HG02610 (cell line): ENCODE data around the gene FANCC.

ENCODE experiments used
- ATAC-seq: cut with Tn5 transposase; IDR thresholded peaks from one replicate; pipeline ENCODE4 v1.9.1; 2021; ENCODE audit warnings: mild to moderate bottlenecking, moderate library complexity; ENCODE audit not compliant: unreplicated experiment

Gene FANCC

DNA sequence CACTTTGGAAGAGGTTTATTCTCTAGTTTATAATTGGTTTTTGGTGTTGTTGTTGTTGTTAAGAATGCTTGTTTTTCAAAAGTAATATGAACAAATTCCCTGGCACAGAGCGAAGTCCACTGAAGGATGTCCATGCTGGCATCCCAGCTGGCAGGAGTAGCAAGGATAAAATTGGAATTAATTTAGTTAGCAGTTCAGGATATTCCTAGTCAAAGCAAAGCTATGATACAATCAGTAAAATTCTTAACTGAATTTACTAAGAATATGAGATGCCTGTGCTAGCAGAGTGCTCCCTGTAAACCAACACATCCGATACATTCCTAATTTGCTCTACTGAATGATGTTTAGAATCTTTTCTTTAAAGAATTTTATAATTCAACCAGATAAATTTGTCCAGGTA, 161.4 kb downstream of the FANCC start:
- ATAC-seq: no peak

DNA sequence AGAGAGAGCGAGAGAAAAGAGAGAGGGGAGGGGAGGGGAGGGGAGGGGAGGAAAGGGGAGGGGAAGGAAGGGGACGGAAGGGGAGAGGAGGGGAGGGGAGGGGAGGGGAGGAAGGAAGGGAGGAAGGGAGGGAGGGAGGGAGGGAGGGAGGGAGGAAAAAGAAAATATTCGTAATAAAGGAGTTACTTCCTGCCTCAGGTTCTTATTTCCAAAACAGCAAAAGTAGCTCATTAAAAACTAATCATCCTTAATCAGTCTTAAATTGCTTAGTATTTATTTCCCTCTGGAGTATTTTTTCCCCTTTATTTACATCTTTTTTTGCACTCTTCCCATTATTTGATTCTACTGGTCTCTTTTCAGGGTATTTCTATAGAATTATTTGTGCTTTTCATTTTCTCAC, 162.3 kb downstream of the FANCC start:
- no peak for ATAC-seq

DNA sequence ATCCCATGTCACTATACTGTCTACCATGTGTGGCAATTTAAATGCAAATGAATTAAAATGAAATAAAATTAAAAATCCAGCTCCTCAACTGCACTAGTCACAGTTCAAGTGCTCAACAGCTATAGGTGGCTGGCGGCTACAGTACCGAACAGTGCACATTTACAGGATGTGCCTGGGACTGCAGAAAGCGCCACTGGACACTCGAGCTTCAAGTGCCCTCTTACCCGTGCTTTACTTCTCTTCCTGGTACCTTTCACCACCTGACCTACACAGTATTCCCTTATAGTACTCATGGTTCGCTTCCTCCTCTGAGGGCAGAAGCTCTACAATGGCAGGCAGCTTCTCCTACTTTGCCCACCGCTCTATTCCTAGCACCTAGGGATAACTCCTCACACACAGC, 166.6 kb downstream of the FANCC start:
- ATAC-seq: no peak

DNA sequence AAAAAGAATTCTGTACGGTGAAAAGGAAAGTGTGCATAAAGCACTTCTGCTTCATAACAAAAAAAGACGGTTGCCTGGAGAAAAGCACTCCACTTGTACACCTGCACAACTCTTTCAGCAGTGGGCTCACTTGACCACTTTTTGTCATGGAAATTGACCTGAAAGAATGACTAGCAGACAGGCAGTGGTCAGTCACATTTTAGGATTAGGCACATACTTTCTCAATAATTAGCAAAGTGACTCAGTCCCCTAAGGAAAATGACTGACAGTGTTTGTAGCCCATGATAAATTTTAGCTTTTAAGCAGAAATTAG, 169.3 kb downstream of the FANCC start:
- ATAC-seq: no peak

DNA sequence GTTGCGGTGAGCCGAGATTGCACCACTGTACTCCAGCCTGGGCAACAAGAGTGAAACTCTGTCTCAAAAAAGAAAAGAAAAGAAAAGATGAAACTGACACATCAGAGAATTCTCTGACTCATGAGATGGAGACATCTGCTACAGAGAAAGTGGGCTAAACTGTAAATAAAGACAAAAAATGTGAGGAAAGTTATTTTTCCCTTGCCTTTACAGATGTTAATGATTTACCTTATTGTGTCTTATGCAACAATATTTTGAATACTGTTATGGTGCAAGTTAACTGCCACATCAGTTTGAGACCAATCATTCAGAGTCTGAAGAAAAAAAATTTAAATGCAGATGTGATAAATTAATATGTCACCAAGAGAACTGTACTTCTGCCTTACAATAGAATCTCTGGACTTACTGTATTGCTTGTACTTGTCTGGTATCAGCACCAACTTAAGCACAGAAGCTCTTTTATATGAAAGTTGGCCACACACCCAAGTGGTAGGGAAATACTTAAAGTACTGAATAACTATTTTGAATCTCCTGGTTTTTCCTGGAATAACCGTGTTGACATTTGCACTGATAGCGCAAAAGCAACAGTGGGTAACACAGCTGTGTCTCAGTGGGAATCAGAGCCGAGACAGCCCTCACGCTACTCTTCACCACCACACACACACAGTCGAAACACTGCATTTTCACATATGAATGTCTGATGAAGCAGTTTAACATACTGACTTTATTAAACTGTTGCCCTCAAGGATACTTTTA, 169.9 kb downstream of the FANCC start:
- ATAC-seq: no peak

DNA sequence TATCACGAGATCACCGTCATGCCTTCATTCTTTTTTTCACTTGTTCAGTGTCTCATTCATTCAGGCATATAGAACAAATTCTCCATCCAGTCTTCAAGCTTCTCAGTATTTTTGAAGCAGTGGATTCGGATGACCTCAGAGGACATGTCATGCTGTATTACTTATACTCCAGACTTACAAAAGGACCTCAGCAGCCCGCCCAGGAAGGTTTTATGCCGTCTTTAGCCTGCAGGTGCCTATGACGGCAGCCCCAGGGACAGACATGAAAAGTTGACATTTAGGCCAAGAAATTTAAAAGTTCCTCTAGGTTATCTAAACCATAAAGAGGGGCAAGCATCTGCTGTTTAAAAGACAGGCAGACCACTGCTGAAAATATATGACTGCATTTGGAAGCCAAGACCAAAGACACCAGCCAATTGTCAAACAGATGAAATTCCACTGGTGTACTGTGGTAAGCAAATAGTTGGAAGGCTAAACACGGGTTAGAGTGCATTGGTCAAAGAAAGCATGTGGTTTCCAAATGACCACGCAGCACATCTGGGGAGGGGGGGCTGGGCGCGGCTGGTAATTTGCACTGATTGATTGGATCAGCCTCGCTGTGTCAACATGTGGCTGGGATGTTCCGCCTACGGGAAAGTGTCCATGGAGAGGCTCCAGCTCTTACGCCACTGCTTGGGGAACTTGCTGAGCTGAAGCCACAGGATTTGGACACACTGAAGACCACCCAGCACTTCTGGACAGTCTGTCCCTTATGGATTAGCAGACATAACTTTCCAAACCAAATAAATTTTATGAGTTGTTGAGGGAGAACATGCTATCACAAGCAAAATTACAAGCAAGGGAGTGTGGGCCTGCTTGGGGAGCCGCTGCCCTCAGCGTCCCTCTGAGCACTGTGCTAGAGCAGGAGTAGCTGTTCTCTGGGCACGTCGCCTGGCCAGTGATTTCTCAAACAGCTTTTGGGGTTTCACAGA, 173.6 kb downstream of the FANCC start:
- ATAC-seq: no peak

DNA sequence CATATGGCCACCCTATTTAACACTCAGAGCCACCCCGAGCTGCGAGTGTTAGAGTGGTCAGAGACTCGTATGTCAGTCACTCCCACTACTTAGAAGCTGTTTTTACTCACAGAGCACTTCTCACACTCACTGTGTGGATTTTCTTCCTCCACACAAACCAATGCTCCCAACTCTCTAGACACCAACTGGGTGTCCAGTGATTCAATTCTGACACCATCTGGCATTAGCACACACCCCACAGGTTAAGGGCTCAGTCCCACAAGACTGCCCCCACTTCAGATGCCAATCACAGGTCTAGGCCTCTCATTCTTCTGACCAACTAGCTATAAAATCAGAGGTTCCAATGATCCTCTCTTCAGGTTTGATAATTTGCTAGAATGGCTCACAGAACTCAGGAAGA, 174.8 kb downstream of the FANCC start:
- ATAC-seq: no peak

DNA sequence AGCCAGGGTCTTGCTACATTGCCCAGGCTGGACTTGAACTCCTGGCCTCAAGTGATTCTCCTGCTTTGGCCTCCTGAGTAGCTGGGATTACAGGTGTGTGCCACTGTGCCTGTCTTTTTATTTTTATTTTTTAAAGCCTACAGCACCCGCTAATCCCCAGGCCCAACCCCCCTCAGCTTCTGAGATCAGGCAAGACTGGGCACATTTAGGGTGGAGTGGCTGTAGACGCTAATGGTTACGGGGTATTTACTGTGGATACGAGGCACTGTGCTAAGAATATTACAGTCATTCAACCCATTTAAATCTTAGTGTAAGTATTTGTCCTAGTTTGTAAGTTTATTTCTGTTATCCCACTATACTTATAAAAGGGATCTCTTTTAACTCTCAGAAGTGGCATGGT, 175.2 kb downstream of the FANCC start:
- no peak for ATAC-seq

DNA sequence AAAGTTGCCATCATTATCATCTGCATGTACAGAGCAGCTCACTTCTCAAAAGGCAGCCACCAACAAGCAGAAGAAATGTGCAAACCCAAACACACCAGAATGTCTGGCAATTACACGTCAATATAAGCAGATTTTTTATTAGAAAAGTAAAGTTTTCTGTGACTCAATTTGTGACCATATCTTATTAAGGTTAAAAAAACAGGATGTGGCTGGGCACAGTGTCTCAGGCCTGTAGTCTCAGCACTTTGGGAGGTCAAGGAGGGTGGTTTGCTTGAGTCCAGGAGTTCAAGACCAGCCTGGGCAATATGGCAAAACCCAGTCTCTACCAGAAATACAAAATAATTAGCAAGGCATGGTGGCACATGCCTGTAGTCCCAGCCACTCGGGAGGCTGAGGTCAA, 176.7 kb downstream of the FANCC start:
- ATAC-seq: no peak

DNA sequence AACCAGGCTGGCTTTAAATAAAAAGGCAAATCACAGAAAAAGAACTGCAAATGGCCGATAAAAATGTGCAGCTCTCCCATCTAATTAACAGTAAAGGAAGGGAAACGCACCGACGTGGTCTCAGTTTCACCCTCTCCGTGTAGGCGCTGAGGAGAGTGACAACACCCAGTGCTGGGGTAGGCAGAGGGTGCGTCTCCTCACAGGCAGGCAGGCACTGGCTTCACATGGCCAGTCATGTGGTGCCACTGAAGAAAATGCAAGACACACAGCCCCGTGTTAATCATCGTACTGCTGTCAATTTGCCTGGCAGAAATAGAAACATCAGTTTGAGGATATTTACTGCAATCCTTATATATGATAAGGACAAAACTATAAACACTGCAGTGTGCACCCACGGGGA, 178.4 kb downstream of the FANCC start:
- no peak for ATAC-seq

DNA sequence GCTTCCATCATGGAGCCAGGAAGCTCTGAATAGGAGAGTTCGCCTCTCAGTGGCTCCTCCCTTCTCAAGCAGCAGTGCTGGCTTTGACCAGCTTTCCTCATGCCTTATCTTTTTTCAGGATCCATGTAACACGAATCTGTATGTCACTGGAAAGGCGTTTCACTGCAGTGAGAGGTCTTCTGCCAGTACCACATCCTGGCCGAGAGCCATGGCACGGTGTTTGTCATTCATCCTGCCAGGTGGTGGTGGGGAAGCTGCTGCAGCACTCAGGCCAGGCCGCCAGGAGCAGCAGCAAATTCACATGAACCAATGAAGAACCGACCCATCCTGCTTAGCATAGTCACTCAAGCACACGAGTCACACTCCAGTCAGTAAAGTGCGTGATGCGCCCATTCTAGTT, 179.0 kb downstream of the FANCC start:
- ATAC-seq: no peak

DNA sequence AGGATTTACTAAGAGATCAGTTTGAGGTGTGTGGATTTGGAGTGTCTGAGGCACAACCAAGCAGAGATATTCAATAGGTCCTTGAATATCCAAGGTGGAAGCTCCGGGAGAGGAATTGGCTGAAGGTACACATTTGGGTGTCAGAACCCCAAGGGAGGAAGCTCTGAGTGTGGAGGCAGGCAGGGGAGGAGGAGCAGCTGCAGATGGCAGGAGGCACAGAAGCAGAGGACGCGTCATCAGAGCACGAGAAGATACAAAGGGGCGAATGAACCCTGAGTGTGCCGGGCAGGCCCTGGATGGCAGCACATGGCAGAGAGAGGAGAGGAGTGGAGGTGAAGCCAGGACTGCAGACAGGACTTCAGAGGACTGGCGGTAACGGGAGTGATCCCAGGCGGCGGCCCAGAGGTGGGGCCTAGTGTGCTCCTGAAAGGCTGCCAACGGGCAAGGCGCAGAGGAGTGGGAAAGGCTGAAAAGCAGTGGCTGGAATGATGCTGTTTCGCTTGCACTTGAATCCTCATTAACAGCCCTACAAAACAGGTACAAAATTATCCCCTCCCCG, 179.8 kb downstream of the FANCC start:
- ATAC-seq: no peak

DNA sequence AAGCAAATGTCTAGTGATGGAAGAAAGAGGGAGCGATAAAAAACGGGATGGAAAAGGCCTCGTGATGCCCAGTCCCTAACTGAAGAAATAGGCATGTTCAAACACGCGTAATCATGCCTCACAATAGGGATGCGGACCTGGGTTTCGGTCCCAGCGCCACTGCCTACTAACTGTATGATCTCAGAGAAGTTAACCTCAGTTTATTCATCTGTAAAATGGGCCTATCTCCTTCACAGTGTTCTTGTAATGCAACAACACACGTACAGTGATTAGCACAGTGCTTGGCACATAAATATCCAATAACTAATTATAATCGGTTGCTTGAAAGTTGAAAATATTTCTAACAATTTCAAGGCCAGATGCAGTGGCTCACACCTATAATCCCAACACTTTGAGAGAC, 181.8 kb downstream of the FANCC start:
- no peak for ATAC-seq

DNA sequence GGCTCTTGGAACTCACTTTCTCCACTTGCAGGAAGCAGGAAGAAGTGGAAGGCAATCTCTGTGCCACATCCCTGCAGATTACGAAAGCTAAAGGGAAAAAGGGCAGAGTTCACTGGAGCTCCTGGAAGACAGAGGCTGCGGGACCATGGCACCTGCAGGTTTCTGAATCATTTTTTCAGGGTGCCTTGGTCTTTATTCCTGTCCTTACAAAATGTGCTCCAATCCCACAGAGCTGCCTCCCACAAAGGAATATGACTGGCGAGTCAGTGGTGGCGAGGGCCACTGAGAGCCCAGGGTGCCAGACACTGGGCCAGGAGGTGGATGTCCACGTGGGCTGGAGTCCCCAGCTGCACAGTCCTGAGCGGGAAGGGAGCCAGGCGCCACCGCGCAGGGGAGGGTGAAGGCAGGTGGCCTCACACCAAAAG, 183.0 kb downstream of the FANCC start:
- no peak for ATAC-seq

DNA sequence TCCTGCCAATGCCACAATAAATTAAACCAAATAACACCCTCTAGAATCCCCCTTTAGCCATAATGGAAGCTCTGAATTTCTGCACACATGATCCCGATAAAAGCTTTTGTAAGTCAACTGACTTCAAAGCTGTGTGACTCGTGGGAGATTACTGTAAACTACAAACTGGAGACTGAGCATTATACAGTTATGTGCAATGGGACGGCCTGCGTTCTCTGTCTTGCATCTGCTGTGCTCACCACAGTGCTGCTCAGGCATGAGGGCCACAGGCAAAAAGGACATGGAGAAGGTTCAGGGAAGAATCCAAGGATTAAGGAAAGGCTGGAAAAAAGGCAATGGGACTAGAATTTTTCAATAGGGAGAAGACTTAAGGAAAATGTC, 184.2 kb downstream of the FANCC start:
- no peak for ATAC-seq

DNA sequence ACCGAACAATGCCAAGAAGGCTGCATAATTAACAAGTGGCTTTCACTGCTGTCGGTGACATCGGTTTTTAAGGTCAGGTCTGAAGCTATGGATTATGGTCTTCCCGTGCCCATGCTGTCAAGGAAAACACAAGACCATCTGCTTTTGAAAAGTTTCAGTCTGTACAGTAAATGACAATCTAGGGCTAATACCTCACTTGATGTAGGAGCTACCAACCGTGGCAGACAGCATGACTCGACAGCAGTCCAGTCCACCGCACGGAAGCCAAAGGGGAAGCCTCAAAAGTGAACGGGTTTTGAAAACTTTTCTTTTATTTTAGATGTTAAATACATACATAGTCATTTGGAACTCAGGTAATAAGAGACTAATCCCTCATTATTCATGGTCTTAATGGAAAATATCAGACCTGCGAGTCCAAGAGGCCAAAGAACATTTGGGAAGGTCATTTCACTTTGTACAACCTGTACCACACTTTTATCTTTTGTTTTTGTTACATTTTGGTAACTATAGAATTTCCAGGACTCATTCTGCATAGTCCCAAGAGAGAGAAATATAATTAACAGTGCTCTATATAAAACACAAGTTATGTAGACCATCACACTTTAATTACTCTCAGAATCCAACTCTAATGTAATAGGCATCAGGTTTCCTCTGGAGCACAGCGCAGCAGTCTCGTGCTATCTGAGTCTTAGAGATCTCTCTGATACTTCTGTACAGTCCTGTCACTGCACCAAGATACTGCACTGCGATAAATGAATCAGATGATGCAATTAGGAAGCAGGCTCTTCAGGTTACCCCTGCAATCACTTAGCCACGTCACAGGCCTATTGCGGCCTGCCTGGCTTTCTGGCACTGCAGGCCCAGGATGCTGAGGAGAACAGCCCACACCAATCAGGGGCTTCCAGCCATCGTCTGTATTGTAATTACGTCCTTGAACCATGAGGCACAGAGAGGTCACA, 184.9 kb downstream of the FANCC start:
- ATAC-seq: no peak

DNA sequence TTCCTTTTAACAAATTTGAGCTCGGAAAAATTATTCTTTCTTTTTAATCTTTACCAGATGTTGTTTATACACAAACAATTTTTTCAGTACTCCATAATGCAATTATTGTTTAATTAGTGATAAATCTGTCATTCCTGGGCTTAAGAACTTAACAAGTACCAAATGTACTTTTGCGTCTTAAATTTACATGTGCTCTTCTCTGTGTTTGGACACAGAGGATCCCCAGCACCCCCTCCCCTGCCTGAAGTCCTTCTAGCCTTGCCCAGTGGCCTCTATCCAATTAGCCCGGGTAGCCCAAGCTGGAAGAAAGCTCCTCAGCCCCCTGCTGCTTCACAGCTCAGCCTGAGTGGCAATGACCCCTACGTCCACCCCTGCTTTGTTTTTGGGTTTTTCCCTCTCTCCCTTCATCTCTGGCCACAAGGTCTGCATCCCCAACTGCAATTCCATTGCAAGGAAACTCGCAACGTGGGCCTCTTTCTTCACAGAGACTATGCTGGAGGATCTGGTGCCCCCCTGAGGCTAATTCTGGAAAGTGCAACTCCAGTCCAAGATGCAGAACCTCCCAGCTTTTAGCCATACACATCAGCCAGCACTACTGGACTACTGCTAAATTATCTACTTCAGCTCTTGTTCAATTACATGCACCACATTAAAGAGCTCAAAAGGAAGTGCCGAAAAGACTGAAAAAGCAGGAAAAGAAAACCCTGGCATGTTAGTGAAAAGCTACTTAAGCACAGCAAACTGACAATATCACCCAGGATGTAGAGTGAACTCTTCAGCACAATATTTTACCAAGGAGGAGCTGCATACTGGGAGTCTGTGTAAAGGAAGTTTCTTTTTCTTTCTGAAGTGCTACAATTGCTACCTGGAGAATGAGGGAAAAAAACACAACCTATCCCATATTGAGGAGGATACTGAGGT, 186.2 kb downstream of the FANCC start:
- ATAC-seq: no peak

DNA sequence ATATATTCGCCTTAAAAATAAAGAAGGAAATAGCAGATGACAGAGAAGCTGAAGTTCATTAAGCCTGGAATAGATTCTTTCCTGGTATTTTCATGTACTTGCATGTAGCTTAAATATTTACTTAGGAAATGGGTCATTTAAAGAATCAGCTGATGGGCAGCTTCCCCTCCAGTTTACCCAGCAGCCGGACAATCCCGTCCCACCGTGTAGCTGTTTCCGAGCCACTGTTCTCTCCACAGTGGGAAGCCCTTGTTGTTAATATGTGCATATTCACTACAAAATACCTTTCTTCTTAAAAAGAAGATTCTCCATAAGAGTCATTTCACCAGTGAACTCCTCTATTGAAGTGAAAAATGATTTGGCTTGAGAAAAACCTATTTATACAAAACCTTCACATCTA, 187.0 kb downstream of the FANCC start:
- no peak for ATAC-seq

DNA sequence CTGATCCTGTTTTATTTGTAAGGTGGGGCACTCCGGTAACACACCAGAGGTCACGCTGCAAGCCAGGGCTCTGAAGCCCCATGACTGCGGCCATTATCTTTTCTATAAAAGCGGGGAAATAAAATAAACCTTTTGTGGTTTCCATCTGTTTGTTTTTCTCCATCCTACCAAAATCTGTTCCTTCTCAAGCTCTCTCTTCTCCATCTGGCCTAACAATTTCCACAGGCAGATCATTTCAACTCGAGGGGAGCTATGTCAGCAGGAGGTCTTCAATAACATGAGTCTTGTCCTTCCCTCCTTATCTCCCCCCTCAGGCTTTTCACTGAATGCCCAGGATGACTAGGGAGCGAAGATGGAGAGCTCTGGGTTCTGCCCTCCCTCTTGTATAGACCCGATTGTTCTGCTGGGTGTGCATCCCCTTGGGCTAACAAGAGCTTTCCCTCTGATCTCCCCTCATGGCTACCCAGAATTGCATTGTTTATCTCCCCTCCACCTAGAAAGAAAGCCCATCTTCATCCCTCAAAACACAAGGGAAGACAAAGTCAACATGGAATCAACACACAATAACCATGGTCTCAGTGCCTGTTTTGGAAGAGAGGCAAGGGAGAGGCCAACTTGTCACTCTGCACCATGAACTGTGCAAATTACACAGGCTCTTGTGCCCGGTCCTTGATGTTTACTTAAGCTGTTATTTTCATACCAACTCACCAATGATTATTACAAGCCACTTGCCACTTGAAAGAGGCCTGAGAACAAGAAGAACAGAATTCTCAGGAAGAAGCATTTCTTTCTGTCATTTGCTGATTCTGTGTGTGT, 187.8 kb downstream of the FANCC start:
- no peak for ATAC-seq
